ENCODE results near the gene BCL6.

- TF ChIP-seq CTCF (optimal IDR thresholded peaks at IDR 0.05 in 1 of 3, IDR thresholded peaks at IDR 0.05 in 1 of 3, conservative IDR thresholded peaks at IDR 0.05 in 1 of 3; ENCODE audit: extremely low read depth in 1 of 3, insufficient read depth in 2 of 3, low read length in 3 of 3), result no peak
- TF ChIP-seq EZH2 (IDR thresholded peaks at IDR 0.05; ENCODE audit: low read length), result no peak
These were observed 808 bp downstream of the BCL6 start for GRCh38 chr3:187744169-187745151.
